Stimulated activated CD4-positive, alpha-beta T cell treated with anti-CD3 and anti-CD28 coated beads, TNF-alpha, amount 100 ng/mL, for 24 hours (primary cell): ENCODE results near the gene PGAM2.
"Not testable (repeated sequence)": the region's sequence is repeated elsewhere in the genome, so short reads cannot be mapped to it uniquely, and the experiment has no call there.

Experiments used
- DNase-seq, 3 experiments: peaks; one replicate each; pipeline ENCODE4 v3.0.0-alpha.2; 2020; ENCODE audit warnings: low read depth in 3 of 3

The PGAM2 gene

DNA sequence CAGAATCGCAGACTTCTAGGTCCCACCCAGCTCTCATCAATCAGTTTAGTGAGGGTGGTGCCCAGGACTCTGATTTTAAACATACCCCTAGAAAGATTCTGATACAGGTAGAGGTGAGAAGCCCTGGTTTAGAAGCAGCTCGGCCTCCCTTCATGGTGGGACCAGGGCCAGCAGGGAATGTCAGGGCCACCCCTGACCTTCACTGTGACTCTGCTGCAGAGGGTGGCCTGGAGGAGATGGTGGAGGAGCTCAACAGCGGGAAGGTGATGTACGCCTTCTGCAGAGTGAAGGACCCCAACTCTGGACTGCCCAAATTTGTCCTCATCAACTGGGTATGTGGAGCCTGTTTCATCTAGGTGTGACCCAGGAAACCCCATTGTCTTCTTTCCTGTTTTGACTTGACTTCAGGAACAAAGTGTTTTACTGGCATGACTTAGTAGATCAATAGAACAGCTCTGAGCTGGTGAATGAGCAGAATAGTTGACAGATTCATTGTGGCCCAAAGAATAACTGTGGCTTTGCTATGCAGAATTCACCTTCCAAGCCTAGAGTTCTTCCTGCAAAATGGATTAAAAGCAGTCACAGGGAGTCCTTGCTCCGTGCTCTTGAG lies 13.7 kb downstream of the PGAM2 start:
- no peak for DNase-seq

DNA sequence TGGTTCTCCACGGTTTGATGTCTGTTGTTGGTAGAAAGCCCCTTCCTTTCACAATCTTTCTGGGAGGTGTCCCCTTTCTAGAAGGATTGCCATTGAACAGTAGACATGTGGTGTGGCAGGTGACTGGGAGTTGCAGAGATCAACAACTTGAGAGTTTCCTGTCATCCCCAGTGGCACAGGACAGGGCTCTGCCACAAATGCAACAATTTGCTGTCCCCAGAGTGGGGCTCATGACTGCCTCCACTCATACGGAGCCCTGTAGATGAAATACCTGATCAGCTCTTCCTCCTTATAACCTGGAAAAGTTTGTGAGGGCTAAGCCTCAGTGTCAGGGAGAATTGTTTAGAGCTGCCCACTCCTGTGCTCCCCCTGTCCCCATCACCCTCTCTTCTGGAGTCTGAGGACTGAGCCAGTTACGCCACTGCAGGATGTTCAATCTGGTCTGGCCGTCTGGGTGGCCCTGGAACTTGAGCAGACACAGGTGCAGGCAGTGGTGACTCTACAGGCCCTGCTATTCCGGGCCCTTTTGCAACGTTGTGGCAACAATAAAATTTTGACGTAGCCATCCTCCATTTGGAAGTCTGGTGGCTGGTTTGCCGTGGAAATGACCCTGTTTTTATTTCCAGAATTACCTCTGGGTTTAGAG lies 14.3 kb downstream of the PGAM2 start:
- DNase-seq: no peak

DNA sequence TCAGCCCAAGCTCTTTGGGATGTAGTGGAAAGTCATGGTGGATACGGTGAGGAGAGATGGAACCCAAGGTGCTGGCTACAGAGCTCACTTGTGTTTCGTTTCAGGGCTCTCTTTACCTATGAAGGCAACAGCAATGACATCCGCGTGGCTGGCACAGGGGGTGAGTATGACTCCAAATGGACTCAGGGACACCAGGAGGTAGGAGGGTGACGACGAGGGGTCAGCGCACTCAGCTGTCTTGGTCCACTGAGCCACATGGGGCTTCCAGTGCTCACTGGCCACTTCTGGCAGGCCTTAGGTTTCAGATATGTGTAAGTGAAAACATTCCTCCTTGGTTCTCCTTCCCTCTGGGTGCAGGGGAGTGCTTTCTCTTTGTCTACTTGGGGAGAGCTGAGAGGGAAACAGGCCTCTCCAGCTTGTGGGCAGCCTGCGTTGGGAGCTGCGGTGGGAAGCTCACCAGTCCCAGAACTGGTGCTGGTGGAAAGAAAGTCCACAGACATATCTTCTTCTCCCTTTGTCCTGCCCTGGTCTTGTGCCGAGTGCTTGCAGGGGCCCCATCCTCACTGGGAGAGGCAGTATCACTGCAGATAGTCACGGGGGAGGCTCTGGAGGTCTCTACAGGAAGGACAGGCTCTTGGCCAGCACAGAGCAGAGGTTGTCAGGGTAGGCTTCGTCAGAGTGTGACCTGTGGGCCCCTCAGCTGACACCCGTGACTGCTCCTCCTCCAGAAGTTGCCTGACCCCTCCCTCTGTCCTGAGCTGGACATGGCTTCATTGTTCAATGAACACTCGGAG lies 15.0 kb downstream of the PGAM2 start:
- DNase-seq: no peak

DNA sequence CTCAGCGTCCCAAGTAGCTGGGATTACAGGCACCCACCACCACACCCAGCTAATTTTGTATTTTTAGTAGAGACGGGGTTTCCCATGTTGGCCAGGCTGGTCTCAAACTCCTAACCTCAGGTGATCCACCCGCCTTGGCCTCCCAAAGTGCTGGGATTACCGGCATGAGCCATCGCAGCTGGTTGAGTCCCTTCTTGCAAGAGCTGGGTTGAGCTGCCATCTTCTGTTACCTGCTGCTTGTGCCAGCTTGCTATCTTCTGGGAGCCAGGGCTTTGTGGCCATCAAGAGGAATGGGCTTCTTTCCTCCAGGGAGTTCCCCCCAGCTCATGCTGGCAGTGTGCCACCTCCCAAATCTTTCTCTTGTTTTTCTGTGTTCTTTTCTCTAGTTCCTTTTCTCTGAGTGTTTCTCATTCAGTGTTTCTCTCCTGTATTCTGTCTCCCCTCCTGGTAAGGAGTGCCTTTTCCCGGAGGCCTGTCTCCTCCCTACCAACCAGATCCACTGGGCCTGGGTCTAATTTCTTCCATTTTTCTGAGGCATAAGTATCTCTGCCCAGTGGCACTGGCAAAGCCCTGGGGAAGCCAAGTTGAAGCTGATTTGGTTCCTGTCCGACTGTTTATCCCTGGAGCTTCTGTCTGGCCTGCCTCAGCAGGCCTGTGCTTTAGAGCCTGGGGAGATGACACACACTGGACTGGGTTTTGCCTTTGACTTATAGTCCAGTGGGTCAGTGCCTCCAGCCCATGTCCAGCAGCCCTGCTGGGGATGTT lies 17.2 kb downstream of the PGAM2 start:
- no peak for DNase-seq

DNA sequence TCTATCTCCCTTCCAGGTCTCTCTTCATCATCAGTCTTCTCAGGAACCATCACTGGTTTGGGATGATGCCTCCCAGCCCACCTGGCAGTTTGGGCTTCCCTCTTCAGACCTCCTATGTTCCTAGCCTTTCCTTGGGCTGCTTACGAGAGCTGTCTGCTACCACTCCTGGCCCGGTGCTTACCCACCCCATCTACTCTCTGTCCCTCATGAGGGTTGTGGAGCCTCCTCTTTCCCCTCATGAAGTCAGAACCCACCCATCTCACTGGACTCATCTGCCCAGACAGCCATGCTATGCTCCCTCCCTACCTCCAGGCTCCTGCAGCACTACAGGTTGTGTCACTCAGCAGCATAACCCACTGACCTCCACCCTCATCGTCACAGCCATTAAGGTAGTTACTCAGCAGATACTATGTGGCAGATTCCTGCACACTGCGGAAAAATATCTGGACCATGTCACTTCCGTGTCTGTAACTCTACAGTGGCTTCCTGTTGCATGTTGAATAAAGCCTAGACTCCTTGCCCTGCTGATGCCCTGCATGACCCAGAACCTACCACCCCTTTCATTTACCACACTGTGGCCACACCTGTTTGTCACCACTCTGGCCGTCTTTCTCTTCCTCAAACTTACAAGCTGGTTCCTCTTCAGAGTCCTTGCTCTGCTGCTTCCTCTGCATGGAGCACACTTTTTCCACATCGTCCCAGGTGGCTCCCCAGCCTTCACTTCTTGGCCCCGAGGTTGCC lies 18.9 kb downstream of the PGAM2 start:
- DNase-seq: no peak

DNA sequence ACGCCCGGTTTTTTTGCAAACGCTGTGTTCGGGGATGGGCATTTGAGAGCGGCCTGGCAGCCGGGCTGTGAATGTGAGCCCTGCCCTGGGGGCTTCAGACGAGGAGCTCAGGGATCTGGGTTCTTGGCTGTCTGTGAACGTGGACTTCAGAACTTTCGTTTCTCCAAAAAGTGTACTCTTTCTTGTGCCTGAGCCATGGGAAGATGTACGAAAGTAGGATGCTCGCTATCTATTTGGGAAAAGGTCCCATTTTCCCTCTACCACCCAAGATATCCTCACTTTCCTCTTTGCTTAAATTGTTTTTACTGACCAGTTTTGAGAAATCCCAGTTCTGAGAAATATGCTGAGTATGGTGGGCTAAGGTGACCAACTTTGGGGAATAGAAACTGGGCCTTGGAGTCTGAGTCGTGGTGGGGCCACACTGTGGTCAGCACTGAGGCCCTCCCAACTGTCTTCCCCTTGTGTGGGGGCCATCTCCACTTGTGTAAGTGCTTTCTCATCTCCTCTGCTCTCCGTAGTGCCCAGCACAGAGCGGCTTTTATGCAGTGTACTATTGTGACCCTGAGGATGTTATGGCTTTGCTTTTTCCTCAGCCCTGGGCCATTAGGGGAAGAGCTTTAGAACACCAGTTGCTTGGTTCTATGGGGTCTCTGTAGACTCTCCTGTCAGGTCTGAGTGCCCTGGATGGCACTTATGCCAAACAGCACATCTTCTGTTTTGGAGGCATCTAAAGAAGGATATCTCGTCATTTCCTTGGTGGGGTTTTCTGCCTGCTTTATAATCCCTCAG lies 19.9 kb downstream of the PGAM2 start:
- no peak for DNase-seq

DNA sequence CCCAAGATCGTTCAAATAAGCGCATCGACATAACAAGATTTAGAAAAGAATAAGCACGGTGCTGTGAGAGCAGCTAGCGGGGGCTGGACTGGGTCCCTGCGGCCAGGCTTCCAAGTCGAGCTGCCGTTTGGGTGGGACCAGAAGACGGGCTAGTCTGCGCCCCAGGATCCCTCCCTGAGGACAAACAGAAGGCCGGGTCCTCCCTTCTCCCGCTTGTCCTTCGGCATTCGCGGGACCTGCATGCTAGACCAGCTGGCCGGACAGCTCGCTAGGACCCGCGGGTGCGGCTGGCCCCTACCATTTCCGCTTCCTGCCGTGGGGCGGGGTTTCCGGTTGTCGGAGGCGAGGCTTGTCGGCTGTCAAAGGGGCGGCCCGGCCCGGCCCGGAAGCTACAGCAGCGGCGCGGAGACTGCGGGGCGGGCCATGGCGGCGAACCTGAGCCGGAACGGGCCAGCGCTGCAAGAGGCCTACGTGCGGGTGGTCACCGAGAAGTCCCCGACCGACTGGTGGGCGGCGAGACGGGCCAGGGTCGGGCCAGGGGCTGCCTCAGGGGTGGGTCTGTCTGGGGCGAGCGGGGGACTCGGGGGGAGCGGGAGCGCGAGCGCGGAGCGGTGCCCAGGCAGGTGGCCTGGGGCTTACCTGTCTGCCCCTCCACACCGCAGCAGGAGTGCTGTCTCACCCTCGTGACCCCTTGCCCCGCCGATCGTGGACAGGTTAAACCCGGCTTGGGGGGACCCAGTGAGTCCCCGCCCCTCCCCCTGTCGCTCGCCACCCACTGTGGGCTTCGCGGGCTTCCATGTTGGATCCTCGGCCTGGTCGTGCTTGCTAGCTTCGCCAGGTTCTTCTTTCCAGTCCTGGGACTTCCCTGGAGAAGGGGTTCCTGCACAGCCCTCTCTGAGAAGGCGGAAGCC lies 20.8 kb downstream of the PGAM2 start, which contains the start of gene DBNL:
Gene DBNL, plus strand, starts transcription at position 388 of the 911 bp plus-strand sequence. Its CDS starts 36 bp downstream, at position 424.
- peak; percentile 85 to 91 (median 87) for DNase-seq

DNA sequence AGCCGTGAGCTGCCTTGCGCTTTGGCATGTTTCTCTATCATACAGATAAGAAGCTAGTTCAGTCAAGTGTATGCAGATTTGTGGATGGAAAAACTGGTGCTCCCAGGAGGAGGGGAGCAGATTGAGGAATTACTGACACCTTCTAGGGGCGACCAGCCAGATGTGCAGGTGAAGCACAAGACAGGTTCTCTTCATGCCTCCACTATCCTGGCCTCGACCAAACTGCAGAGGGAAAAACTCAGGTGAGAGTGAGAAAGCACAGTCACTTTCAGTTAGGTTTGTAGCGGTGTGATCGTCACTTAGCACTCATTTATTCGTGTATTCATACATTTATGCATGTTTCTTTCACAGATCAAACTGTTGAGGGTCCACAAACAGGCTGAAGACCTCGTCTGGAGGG lies 21.5 kb downstream of the PGAM2 start:
- no peak for DNase-seq

DNA sequence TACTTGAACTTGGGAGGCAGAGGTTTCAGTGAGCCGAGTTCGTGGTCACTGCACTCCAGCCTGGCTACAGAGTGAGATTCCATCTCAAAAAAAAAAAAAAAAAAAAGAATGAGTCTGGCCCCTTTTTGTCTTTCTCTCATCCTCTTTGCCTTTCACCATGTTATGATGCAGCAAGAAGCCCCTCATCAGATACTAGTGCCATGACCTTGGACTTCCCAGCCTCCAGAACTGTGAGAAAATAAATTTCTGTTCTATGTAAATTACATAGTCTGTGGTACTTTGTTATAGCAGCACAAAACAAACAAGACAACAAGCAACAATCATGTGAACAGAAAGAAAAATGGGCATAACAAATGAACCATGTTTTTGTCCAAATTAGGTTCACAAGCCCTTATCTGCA lies 23.1 kb downstream of the PGAM2 start:
- no peak for DNase-seq

DNA sequence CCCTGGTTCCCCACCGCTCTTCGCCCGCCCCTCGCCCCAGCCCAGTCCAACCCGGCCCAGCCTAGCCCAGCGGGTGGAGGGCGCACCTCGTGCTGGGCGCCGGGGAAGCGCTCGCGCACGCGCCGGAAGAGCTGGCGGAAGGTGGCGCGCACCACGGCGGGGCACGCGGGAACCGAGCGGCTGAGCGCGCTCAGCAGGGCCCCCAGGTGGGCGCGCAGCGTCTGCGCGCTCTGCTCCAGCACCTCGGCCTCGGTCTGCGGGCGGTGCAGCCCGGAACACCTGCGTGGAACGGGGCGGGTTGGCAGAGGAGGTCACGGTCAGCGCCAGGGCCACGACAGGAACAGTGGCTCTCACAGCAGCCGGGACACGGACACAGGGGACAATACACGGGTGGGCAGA lies 24.9 kb downstream of the PGAM2 start:
- peak in 2 of 3 experiments; percentile 36 to 56 for DNase-seq

DNA sequence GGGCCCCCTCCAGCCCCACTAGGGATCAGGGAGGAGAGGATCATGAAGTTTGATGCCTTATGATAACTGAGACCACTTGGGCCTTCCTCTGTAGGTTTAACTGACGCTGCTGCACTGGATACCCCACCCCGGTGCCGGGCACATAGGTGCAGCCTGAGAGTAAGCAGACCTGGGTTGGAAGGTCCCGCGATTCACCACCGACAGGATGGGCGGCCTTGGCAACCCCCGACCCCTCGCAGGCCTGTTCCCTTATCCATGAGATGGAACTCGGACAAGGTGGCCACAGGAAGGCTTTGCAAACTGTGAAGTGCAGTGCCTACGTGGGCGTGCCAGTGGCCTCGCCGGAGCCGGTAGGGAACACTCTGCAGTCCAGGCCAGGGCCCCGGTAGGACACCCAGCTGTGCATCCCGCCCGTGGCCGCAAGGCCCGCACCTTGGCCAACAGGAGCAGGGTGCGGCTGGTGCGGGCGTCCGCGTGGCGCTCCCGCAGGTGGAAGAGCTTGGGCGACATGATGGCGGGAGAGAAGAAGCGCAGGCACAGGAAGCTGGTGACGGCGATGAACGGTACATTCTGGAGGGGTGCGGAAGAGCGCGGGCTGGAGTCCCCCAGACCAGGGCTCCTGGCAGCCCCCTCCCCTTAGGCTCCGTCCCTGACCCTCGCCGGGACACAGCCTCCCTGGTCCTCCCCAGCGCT lies 25.4 kb downstream of the PGAM2 start:
- DNase-seq: not testable (repeated sequence)

DNA sequence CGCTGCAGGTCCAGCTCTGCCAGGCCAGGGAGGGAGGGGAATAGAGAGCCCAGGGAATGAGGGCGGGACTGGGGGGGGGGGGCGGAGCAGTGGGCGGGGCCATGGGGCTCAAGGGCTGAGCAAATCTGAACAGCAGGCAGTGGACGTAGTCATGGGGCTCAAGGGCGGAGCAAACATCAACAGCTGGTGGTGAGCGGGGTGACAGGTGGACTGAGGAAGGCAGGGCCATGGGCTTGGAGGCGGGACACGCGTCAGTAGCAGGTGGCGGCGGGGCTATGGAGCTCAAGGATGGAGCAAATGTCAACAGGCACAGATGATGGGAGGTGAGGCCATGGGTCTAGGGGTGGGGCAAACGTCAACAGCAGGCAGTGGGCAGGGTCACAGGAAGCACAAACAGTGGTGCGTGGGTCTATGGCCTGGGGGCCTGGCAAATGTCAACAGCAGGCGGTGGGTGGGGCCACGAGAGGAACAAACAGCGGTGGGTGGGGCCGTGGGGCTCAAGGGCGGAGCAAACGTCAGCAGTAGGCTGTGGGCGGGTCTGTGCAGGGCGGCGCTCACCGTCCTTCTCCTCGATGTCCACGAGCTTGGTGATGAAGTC lies 26.3 kb downstream of the PGAM2 start:
- DNase-seq: peak; percentile 45 to 78 (median 63)

DNA sequence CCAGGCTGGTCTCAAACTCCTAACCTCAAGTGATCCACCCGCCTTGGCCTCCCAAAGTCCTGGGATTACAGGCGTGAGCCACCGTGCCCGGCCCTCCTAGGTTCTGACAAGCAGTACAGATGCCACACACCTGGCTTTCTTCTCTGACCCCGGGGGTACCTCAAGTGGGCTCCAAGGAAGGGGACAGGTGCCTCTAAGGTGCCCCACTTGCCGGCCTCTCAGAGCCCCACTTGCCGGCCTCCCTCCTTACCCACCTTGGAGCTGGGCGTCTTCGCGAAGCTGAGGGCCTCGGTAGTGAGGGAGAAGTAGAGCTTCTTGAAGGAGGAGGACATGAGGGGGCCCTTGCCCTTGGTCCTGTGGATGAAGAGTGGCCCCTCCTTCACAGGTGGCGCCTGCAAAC lies 26.8 kb downstream of the PGAM2 start:
- DNase-seq: not testable (repeated sequence)

DNA sequence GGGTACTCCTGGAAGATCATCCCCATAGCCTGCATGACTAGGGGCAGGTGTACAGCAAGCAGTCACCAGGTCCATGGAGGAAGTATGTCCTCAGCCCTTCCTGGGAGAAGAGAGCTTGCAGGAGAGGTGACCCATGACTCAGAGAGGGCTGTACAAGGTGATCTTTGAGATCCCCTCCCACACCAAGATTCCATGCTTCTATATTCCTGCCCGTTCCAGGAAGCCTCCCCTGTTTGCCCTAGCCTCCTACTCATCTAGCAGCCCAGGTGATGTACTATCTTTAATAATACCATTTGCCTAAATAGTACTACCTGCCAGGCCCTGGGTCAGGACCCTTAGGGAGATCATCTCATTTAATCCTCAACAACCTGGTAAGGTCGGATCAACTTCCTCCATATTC lies 27.4 kb downstream of the PGAM2 start:
- DNase-seq: not testable (repeated sequence)

DNA sequence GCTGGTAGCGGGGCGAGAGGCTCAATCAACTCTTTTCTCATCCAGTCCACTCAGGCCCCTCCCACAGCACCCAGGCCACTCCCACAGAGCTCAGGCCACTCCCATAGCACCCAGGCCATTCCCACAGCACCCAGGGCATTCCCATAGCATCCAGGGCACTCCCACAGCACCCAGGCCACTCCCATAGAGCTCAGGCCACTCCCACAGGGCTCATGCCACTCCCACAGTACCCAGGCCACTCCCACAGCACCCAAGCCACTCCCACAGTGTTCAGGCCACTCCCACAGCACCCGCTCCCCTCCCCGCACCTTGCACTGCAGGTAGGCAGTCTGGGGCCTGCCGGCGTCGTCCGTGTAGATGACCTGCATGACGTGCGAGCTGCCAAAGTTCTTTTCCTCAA lies 29.0 kb downstream of the PGAM2 start:
- DNase-seq: peak in 1 of 3 experiments; percentile 43

DNA sequence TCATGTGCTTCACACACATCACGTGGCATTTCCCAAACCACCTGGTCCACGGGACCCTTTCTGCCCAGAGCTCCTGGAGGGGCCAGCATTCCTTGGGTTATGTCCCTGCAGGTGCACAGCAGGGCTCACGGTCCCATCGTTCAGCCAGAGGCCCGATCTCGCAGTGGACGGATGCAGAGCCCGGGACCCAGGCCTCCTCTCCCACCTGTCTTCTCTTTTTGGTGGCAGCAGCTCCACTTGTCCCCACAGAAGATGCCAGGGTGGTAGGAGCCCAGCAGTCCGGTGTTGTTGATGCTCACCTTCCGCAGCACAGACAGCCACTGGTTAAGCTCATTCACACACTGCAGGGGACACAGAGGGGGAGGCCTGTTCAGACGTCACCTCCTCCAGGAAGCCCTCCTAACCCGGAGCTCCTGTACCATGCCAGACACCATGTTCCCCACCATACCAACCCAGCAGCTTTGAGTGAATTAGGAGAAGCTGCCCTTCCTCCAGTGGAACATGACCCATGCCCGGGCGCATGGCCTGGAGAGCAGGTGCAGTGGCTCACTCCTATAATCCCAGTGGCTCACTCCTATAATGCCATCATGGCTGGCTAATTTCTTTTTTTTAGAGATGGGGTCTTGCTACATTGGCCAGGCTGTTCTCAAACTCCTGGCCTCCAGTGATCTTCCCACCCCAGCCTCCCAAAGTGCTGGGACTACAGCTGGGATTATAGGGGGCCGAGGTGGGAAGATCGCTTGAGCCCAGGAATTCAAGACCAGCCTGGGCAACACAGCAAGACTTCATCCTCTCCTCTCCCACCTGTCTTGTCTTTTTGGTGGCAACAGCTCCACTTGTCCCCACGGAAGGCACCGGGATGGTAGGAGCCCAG lies 31.2 kb downstream of the PGAM2 start:
- not testable (repeated sequence) for DNase-seq

DNA sequence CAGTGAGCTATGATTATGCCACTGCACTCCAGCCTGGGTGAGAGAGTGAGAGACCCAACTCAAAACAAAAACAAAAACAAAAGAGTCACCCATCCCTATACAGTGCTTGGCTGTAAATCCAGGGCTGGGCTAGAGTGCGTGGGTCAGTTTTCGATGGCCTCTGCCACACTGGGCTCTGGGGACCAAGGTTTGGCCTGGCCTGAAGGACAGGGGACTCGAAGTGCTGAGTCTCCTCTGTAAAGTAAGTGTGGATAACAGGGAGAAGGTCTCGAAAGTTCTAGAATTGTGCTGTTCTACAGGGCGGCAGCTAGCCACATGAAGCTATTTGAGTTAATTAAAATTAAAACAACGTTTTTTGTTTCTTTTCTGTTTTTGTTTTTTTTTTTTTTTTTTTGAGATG lies 33.3 kb downstream of the PGAM2 start:
- DNase-seq: not testable (repeated sequence)
